ENCODE results near the gene CNTN1.

The CNTN1 gene

GRCh38 chr12:40898505-40898904 lies 206.3 kb downstream of the CNTN1 start:
- in situ Hi-C loops (cut with HindIII; ENCODE audit: low sequenced_read_pairs): no loop called here
- H3K4me3 ChIP-seq (ENCODE audit: low read depth, low read length): no peak overlapping the region
- no peak for DNase-seq (ENCODE audit: low read depth)
- TF ChIP-seq, protein P1, sequence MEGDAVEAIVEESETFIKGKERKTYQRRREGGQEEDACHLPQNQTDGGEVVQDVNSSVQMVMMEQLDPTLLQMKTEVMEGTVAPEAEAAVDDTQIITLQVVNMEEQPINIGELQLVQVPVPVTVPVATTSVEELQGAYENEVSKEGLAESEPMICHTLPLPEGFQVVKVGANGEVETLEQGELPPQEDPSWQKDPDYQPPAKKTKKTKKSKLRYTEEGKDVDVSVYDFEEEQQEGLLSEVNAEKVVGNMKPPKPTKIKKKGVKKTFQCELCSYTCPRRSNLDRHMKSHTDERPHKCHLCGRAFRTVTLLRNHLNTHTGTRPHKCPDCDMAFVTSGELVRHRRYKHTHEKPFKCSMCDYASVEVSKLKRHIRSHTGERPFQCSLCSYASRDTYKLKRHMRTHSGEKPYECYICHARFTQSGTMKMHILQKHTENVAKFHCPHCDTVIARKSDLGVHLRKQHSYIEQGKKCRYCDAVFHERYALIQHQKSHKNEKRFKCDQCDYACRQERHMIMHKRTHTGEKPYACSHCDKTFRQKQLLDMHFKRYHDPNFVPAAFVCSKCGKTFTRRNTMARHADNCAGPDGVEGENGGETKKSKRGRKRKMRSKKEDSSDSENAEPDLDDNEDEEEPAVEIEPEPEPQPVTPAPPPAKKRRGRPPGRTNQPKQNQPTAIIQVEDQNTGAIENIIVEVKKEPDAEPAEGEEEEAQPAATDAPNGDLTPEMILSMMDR (IDR thresholded peaks at IDR 0.05; ENCODE audit: low read depth, low read length, missing control alignments): no peak

DNA sequence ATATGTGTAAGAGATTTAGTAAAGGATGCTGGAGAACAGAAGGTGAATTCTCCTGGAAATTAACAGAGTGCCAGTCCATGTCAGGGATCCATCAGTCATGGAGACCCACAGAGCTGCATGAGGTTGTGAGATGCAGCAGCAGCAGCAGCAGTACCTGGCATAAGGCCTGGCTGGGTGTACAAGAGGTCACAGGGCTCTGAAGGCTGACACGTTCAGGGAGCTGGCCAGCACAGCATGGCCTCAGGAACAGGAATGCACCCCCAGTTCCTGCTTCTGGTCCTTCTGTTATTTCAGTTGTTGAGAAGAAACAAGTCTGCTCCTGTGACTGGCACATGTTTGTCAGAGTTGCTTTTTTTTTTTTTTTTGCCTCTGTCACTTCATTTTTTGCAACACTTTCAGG lies 210.8 kb downstream of the CNTN1 start:
- DNase-seq (ENCODE audit: low read depth): no peak
- TF ChIP-seq, protein P1 (IDR thresholded peaks at IDR 0.05; ENCODE audit: low read depth, low read length, missing control alignments): no peak
- no peak overlapping the region for H3K4me3 ChIP-seq (ENCODE audit: low read depth, low read length)
- in situ Hi-C loops (cut with HindIII; ENCODE audit: low sequenced_read_pairs): loop anchor here (25.0 kb wide), 1 partner anchor 291 kb away; no protein-coding TSS in a partner anchor

- no peak overlapping the region for H3K4me3 ChIP-seq (ENCODE audit: low read depth, low read length)
- TF ChIP-seq, protein P1 (IDR thresholded peaks at IDR 0.05; ENCODE audit: low read depth, low read length, missing control alignments): no peak
- peak; percentile 22 for DNase-seq (ENCODE audit: low read depth)
- in situ Hi-C loops (cut with HindIII; ENCODE audit: low sequenced_read_pairs): loop anchor here (25.0 kb wide), 1 partner anchor 295 kb away; no protein-coding TSS in a partner anchor
These were observed 214.9 kb downstream of the CNTN1 start for GRCh38 chr12:40907115-40907527.

- TF ChIP-seq, protein P1 (IDR thresholded peaks at IDR 0.05; ENCODE audit: low read depth, low read length, missing control alignments): no peak
- no peak for DNase-seq (ENCODE audit: low read depth)
- in situ Hi-C loops (cut with HindIII; ENCODE audit: low sequenced_read_pairs): loop anchor here (25.0 kb wide), 1 partner anchor 299 kb away; no protein-coding TSS in a partner anchor
- H3K4me3 ChIP-seq (ENCODE audit: low read depth, low read length): no peak overlapping the region
These were observed 219.4 kb downstream of the CNTN1 start for GRCh38 chr12:40911676-40912075.

GRCh38 chr12:40915172-40915571 lies 222.9 kb downstream of the CNTN1 start:
- TF ChIP-seq, protein P1 (IDR thresholded peaks at IDR 0.05; ENCODE audit: low read depth, low read length, missing control alignments): no peak
- in situ Hi-C loops (cut with HindIII; ENCODE audit: low sequenced_read_pairs): loop anchor here (25.0 kb wide), 1 partner anchor 303 kb away; no protein-coding TSS in a partner anchor
- H3K4me3 ChIP-seq (ENCODE audit: low read depth, low read length): no peak overlapping the region
- no peak for DNase-seq (ENCODE audit: low read depth)

DNA sequence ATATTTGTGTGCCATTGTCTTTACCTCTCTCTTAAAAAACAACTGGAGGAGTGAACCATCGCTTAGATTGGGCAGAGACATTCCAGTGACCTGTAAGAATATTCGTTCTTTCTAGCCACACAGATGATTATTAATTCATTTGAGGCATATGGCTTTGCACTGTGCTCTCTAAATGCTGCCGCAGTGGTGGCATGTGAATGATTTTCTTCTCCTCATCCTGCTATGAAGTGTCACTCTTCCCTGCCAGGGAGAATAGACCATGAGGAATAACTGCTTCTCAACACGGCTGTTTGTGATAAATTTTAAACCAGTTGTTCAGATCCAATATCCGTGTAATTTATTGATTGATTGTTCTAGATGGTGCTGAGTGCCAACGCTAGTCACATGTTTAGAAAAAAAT lies 225.3 kb downstream of the CNTN1 start:
- H3K4me3 ChIP-seq (ENCODE audit: low read depth, low read length): no peak overlapping the region
- TF ChIP-seq, protein P1 (IDR thresholded peaks at IDR 0.05; ENCODE audit: low read depth, low read length, missing control alignments): no peak
- no peak for DNase-seq (ENCODE audit: low read depth)
- in situ Hi-C loops (cut with HindIII; ENCODE audit: low sequenced_read_pairs): loop anchor here (25.0 kb wide), 1 partner anchor 305 kb away; no protein-coding TSS in a partner anchor

Data from astrocyte of the cerebellum (primary cell).